HCT116 (cell line): ENCODE data around the gene PCDHGA1. TPM values are rescaled to one million over a fixed set of nuclear protein-coding genes. Genes with fewer than 3 reads are reported as not detected.

Experiments used
- ATAC-seq: fragments of 200-7000 bp; cut with Tn5 transposase; 2 replicates; pipeline ENCODE4 v1.9.1; 2020; ENCODE audit warnings: mild to moderate bottlenecking, moderate library complexity
- BruUV-seq: library from RNA; stranded (reverse); fragments of 400-500 nt; replicated peaks from 2 replicates; lab custom pipeline; 2021; lab: Mats Ljungman, UMichigan
- CTCF ChIA-PET: fragments of 300-600 bp; sonication (Branson Sonifier 250); formaldehyde crosslinking; loops from one replicate; lab custom pipeline; 2021; ENCODE audit warnings: antibody characterized with exemption; lab: Charles Lee
- POLR2A ChIA-PET: fragments of 300-600, 350-600 bp; sonication (Branson Sonifier 250); formaldehyde crosslinking; loops from one replicate; lab custom pipeline; 2021; ENCODE audit warnings: antibody characterized with exemption; lab: Charles Lee
- RAD21 ChIA-PET, 2 experiments: fragments of 300-600 bp; sonication (Branson Sonifier 250); formaldehyde crosslinking; loops; one replicate each; lab custom pipeline; 2023; ENCODE audit warnings: low total read pairs in 2 of 2; ENCODE audit not compliant: uncharacterized antibody in 2 of 2, unreplicated experiment in 2 of 2, low non-redundant PET in 1 of 2; lab: Charles Lee
- DNase-seq: peaks from one replicate; pipeline ENCODE4 v3.0.0-alpha.2; 2010; ENCODE audit warnings: low read depth, low spot score
- H2AFZ ChIP-seq: fragments of 200-600 bp; shearing (Covaris generic), sonication (generic); 2 replicates; pipeline ENCODE4 v1.6.1; 2017; ENCODE audit warnings: low read depth, mixed run types, mixed read lengths, antibody characterized with exemption, low read length; ENCODE audit not compliant: poor library complexity, severe bottlenecking
- H3K27ac ChIP-seq: 2 replicates; pipeline ENCODE4 v1.5.1; 2012; ENCODE audit warnings: low read depth, low read length
- H3K27me3 ChIP-seq: fragments of 200-600 bp; sonication (generic); 2 replicates; pipeline ENCODE4 v1.6.1; 2016; ENCODE audit warnings: mixed run types, low read length, mixed read lengths; ENCODE audit not compliant: insufficient read depth
- H3K36me3 ChIP-seq, 2 experiments: fragments of 200-500 bp in 1 of 2; fragments of 200-600 bp in 1 of 2; sonication (Bioruptor generic) in 1 of 2; sonication (generic) in 1 of 2; 2 replicates each; pipeline versions ENCODE4 v1.5.1 to v1.6.1; 2014 to 2016; ENCODE audit warnings: low read length in 2 of 2, inconsistent platforms in 1 of 2, mixed read lengths in 1 of 2, mixed run types in 1 of 2; ENCODE audit not compliant: insufficient read depth in 2 of 2, control insufficient read depth in 1 of 2
- H3K4me1 ChIP-seq, 2 experiments: fragments of 200-600 bp in 1 of 2; sonication (generic) in 1 of 2; 2 replicates each; pipeline versions ENCODE4 v1.5.1 to v1.6.1; 2012 to 2017; ENCODE audit warnings: low read length in 2 of 2, inconsistent platforms in 1 of 2, mild to moderate bottlenecking in 1 of 2, mixed read lengths in 1 of 2, mixed run types in 1 of 2, moderate library complexity in 1 of 2; ENCODE audit not compliant: insufficient read depth in 2 of 2, control insufficient read depth in 1 of 2
- H3K4me2 ChIP-seq: fragments of 200-600 bp; sonication (generic); 2 replicates; pipeline ENCODE4 v1.6.1; 2017; ENCODE audit warnings: mixed run types, low read length, mixed read lengths
- H3K4me3 ChIP-seq, 2 experiments: fragments of 200-600 bp in 1 of 2; sonication (generic) in 1 of 2; replicated peaks in 1 of 2; 2 replicates each; pipeline ENCODE4 v1.5.1; 2011 to 2016; ENCODE audit warnings: low read length in 2 of 2, control low read depth in 1 of 2, low read depth in 1 of 2, mild to moderate bottlenecking in 1 of 2, mixed read lengths in 1 of 2, mixed run types in 1 of 2
- H3K79me2 ChIP-seq: fragments of 200-600 bp; sonication (generic); 2 replicates; pipeline ENCODE4 v1.6.1; 2017; ENCODE audit warnings: mild to moderate bottlenecking, mixed run types, low read length, moderate library complexity, mixed read lengths; ENCODE audit not compliant: insufficient read depth
- H3K9ac ChIP-seq: fragments of 200-600 bp; sonication (generic); 2 replicates; pipeline ENCODE4 v1.6.1; 2016; ENCODE audit warnings: low read length, mixed read lengths
- H3K9me2 ChIP-seq: fragments of 200-600 bp; sonication (generic), shearing (Covaris generic); 2 replicates; pipeline ENCODE4 v1.6.1; 2017; ENCODE audit warnings: mixed run types, mild to moderate bottlenecking, moderate library complexity; ENCODE audit not compliant: insufficient read depth
- H3K9me3 ChIP-seq, 2 experiments: fragments of 200-500 bp in 1 of 2; fragments of 200-600 bp in 1 of 2; sonication (Bioruptor generic) in 1 of 2; sonication (generic) in 1 of 2; 2 replicates each; pipeline ENCODE4 v1.6.1; 2014 to 2017; ENCODE audit warnings: low read length in 2 of 2, mixed read lengths in 2 of 2, inconsistent platforms in 1 of 2, low read depth in 1 of 2, mild to moderate bottlenecking in 1 of 2, mixed run types in 1 of 2, moderate library complexity in 1 of 2; ENCODE audit not compliant: control insufficient read depth in 1 of 2, insufficient read depth in 1 of 2
- H4K20me1 ChIP-seq: fragments of 200-600 bp; sonication (generic), shearing (Covaris generic); 2 replicates; pipeline ENCODE4 v1.6.1; 2017; ENCODE audit warnings: mixed run types, mild to moderate bottlenecking, moderate library complexity; ENCODE audit not compliant: insufficient read depth
- CBX3 ChIP-seq: IDR thresholded peaks from 2 replicates; pipeline ENCODE4 v1.6.1; 2012; ENCODE audit warnings: low read depth
- CEBPB ChIP-seq: IDR thresholded peaks from 2 replicates; pipeline ENCODE4 v1.6.1; 2012; ENCODE audit warnings: low read depth
- EGR1 ChIP-seq: IDR thresholded peaks from 2 replicates; pipeline ENCODE4 v1.6.1; 2012; ENCODE audit warnings: low read depth
- FOSL1 ChIP-seq: IDR thresholded peaks from 2 replicates; pipeline ENCODE4 v1.6.1; 2012; ENCODE audit warnings: low read depth
- POLR2A ChIP-seq: IDR thresholded peaks from 2 replicates; pipeline ENCODE4 v1.7.0; 2011; ENCODE audit warnings: borderline replicate concordance; ENCODE audit not compliant: insufficient read depth, insufficient read length; ENCODE audit errors: extremely low read depth
- POLR2AphosphoS5 ChIP-seq: IDR thresholded peaks from 2 replicates; pipeline ENCODE4 v1.6.1; 2011; ENCODE audit warnings: mild to moderate bottlenecking, low read depth, low read length, moderate library complexity
- SP1 ChIP-seq: IDR thresholded peaks from 2 replicates; pipeline ENCODE4 v1.6.1; 2012; ENCODE audit warnings: low read depth
- SRF ChIP-seq: IDR thresholded peaks from 2 replicates; pipeline ENCODE4 v1.6.1; 2012; ENCODE audit warnings: low read depth
- YY1 ChIP-seq: IDR thresholded peaks from 2 replicates; pipeline ENCODE4 v1.6.1; 2011; ENCODE audit warnings: low read length, low read depth, moderate library complexity, mild to moderate bottlenecking; ENCODE audit not compliant: insufficient replicate concordance; ENCODE audit errors: extremely low read depth
- ZNF274 ChIP-seq: fragments of 200-500 bp; sonication (Bioruptor generic); IDR thresholded peaks from 2 replicates; pipeline ENCODE4 v1.6.1; 2014; ENCODE audit warnings: mild to moderate bottlenecking, low read depth, low read length, inconsistent platforms
- intact Hi-C: fragments of 100-400 bp; cut with micrococcal nuclease; formaldehyde crosslinking; loops from 2 replicates; pipeline ENCODE4 v1.10.0; 2022
- total RNA-seq: library from RNA; stranded (reverse); gene quantifications from one replicate; pipeline ENCODE4 v1.2.1, GENCODE V29; 2021; ENCODE audit not compliant: unreplicated experiment
- TF ChIP-seq, protein P1 (sequence below): IDR thresholded peaks from 2 replicates; pipeline ENCODE4 v1.6.1; 2012

Gene PCDHGA1
- total RNA-seq, 1 experiment from 2014 or later, result 0.05 TPM

DNA sequence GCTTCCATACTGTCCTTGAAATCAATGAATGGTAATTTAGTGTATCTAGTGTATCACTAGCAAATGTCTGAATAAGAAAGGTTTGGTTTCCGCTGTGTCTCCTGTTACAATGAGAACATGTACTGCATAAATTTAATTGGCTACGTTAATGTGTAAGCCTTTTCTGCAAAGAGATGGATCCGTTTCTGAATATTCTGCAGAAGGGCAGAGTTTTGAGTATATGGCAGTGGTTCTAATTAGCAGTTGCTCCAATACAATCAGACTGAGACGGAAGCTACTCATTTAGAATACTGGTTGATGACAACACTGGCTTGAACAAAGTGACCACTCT is 154.0 kb downstream of the PCDHGA1 start:
- intact Hi-C loops, result no loop called here
- Histone ChIP-seq H3K27me3 (no peaks in the 10 kb centered on the region), H3K4me1 (no peaks in the 10 kb centered on the region), H4K20me1 (no peaks in the 10 kb centered on the region), H3K27ac (no peak overlapping the region), H3K9me3 (no peaks in the 10 kb centered on the region), H3K36me3 (no peaks in the 10 kb centered on the region), H2AFZ (no peak overlapping the region), H3K4me3 (no peak overlapping the region), H3K79me2 (no peaks in the 10 kb centered on the region), H3K9ac (no peak overlapping the region), H3K4me2 (no peak overlapping the region), H3K9me2 (no peaks in the 10 kb centered on the region)
- CTCF ChIA-PET, result interaction anchor here (1.5 kb wide), 1 partner anchor 71 kb away, joined by 4 read pairs; the partner anchor contains the start of gene PCDHGA10
- POLR2A ChIA-PET, result no interaction called here
- DNase-seq (no peak), ATAC-seq (no peak)
- BruUV-seq, result no TSS peak
- TF ChIP-seq POLR2A, result no peak
- TF ChIP-seq POLR2AphosphoS5, result no peak
- no peak for TF ChIP-seq ZNF274
- TF ChIP-seq YY1, result no peak
- TF ChIP-seq CBX3, result no peak
- no peak for TF ChIP-seq SRF
- TF ChIP-seq CEBPB, result no peak
- TF ChIP-seq, protein P1, sequence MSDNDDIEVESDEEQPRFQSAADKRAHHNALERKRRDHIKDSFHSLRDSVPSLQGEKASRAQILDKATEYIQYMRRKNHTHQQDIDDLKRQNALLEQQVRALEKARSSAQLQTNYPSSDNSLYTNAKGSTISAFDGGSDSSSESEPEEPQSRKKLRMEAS, result no peak
- no peak for TF ChIP-seq SP1
- RAD21 ChIA-PET, result no interaction called here

DNA sequence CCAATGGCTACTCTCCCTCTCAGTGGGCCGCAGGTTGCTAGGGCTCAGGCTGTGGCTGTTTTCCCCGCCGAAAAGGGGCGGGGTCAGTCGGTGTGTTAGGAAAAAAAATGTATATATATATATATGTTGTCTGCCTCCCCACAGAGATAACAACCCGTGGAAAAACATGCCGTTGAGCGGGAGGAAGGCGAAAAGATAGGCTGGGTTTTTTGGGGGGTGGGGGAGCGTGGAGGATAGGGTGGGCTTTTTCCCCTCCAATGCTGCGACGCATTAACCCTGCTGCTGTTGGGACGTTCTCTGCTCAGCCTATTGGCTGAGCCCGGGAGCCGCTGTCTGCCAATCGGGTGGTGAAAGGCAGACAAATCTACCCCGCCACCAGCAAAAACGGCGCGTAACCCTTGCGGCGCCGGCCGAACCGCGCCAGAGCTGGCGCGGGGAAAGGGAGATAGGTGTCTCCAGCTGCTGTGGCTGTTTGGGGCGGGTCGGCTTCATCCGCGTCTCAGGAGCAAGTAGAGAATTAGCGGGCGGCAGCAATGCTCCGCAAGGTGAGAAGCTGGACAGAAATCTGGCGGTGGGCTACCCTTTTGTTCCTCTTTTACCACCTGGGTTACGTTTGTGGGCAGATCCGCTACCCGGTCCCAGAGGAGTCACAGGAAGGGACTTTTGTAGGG is 154.5 kb downstream of the PCDHGA1 start, which contains the start of gene PCDHGC4:
Gene PCDHGC4, plus strand, starts transcription at position 390 of the 671 bp plus-strand sequence. Its CDS starts 144 bp downstream, at position 534.
- H3K79me2 ChIP-seq, result no peaks in the 10 kb centered on the region
- POLR2A ChIA-PET, result no interaction called here
- H2AFZ ChIP-seq, result no peak within 1 kb of the TSS
- RAD21 ChIA-PET, result no interaction called here
- H3K4me3 ChIP-seq, result no peak within 1 kb of the TSS
- ATAC-seq, result no peak
- H3K9me3 ChIP-seq, result no peaks in the 10 kb centered on the region
- CTCF ChIA-PET, result interaction anchor here (1.5 kb wide), 1 partner anchor 72 kb away, joined by 4 read pairs; the partner anchor contains the start of gene PCDHGA10
- no TSS peak for BruUV-seq
- H3K9ac ChIP-seq, result no peak within 1 kb of the TSS
- no peaks in the 10 kb centered on the region for H3K4me1 ChIP-seq
- intact Hi-C loops, result no loop called here
- H3K27me3 ChIP-seq, result no peaks in the 10 kb centered on the region
- H4K20me1 ChIP-seq, result no peaks in the 10 kb centered on the region
- no peak for TF ChIP-seq FOSL1
- TF ChIP-seq YY1, result no peak
- no peak for TF ChIP-seq ZNF274
- TF ChIP-seq POLR2A, result no peak
- TF ChIP-seq, protein P1, result no peak
- no peak for TF ChIP-seq SP1
- TF ChIP-seq EGR1, result no peak
- TF ChIP-seq, all 23 proteins: peak for 0
- no peak for DNase-seq
- Histone ChIP-seq H3K36me3 (no peaks in the 10 kb centered on the region), H3K9me2 (no peaks in the 10 kb centered on the region), H3K27ac (no peak within 1 kb of the TSS), H3K4me2 (no peak within 1 kb of the TSS)
